Suppressor macrophage treated with lipopolysaccharide for 1 hour (primary cell): ENCODE data around the gene SLC4A8.

ENCODE experiments used
- DNase-seq, 3 donors: peaks; one replicate each; pipeline ENCODE4 v3.0.0-alpha.2; 2020 to 2022

Gene SLC4A8

DNA sequence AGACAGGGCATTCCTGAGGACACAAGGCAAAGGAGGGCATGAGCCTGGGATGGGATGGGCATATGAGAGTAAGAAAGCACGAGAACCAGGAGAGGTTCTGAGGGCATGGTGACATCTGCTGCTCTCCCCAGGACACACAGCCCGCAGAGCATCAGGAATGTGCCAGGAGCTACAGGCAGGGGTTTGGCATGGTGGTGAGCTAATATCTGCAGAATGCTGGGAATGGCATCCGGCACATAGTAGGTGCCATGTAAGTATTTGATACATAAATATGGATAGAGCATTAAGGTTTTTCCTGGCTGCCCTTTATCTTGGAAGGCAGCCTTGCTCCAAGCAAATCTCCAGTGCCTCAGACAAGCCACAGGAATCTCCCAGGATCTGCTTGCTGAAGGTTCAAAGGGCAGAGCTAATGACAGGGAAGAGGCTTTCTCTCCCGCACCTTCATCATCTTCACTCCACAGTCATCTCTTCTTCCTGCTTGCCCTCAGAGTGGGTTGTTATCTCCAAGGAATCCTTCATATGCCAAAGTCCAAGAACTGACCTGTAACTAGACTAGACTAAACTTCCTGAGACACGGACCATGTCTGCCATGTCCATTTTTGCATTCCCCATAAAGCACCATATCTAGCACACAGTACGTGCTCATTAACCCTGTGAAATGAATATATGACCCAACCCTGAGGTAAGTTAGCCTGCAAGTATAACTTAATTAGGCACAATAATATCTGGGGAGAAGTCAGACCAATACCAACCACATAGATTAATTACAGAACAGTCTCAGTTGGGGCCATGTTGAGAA lies 104.4 kb downstream of the SLC4A8 start:
- no peak for DNase-seq

DNA sequence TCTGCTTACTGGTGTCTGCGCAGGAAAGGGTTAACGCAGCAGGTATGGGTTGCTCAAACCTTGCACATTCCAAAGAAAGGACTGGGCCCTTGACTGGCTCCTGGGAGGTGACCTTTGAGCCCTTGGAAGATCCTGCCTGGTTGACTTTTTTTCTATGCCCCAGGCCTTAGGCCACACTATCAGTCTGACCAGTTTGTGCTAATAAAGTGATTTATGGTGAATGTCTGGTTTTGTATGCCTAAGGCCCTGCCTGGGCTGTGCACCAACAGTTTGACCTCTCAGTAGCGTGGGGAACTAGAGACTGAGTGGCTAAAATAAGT lies 105.0 kb downstream of the SLC4A8 start:
- DNase-seq, result no peak

DNA sequence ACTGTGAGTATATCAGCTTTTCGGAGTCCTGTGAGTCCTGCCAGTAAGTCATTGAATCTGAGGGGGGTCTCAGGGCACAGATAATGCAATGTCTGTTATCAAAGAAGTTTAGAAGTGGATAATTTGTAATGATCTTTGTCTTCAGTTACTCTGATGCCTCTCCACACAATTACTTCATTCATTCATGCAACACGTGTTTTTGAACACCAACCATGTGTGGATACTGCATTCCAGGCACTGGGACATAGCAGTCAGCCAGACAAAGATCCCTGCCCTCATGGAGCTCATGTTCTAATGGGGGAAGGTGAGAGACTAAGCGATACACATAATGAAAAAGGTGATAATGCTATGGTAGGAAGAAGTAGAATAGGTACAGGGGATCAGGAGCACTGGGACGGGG lies 105.6 kb downstream of the SLC4A8 start:
- no peak for DNase-seq

DNA sequence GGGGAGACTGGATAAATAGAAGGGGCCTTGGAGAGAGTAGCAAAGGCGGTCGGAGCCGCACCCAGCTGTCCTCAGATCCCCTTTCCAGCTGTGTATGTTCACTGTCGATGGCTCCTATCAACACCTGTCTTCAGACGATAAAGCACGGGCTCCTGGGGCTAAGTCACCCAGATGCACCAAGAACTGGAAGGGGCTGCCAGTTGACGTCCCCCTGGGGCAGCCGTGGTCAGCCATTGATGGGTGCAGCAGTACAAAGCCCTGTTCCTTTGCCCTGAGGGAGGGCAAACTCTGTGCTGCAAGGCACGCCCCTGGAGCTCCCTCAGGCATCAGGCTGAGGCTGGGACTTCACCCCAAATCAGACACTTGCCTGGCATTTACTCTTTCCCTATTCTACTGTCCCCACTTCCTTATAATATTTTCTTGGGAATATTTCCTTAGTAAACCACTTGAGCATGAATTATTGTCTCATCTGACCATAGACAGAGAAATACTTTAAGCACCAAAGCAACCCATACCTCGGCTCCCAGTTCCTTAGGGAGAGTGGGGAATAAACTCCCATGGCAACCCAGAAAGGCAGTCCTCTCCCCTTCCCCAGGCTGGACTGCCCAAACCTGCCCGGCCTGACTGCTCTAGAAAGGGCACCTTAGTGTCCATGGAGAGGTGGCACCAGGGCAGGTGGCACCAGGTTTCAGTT lies 106.8 kb downstream of the SLC4A8 start:
- no peak for DNase-seq

- DNase-seq, result peak; percentile 71 to 84 (median 81)
These were observed 107.4 kb downstream of the SLC4A8 start for GRCh38 chr12:51531978-51532497.

DNA sequence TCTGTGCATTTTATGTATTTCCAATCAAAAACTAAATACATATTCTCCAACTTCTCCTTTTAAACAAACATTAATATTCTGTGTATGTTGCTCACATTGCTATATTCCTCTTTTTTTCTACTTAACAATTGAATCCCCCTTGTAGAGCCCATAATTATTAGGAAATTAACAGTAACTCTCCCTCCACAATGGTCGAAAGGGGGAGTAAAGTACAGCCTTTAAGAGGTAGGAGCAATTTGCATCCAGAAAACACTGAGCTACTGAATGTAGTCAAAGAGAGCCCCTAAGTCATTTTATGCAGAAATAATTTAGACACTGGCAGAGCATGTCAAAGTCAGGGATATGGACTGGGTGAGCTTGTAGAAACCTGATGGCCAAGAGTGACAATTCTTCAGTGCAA lies 109.2 kb downstream of the SLC4A8 start:
- no peak for DNase-seq

DNA sequence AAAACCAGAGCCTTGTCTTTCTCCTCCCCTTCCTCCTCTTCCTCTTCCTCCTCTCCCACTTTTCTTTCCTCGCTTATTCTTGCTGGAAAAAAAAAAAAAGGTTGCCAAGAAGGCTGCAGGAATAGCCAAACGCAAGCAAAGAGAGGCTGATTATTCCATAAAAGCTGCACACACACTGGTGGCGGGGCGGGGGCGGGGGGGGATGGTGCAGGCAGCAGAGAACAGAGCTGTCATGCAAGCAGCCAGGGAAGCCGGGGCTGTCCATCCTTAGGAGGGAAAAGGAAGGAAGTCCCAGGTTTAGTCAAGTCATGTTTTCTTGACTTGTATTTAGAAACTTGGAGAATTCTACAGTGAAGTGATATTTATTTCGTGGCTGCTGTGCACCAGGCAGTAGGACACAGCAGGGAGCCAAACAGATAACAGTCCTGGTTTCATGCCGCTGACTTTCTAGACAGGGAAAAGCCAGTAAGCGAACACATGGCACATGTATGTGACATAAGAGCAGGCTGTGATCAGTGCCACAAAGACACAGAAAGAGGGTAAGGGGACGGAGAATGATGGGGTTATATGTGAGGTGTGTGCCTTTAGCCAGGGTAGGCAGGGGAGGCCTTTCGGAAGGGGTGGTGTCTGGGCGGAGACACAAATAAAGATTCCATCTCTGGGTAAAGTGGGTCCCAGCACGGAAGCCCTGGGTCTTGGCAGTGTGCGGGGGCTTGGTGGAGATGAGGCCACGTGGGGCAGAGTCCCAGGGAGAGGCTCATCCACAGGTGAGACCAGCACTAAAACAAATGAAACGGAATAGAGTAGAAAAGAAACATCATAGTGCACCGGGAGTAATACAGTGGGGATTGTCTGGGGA lies 109.8 kb downstream of the SLC4A8 start:
- DNase-seq, result peak in 1 of 3 donors; percentile 34

- DNase-seq, result no peak
These were observed 111.5 kb downstream of the SLC4A8 start for GRCh38 chr12:51536159-51536558.

DNA sequence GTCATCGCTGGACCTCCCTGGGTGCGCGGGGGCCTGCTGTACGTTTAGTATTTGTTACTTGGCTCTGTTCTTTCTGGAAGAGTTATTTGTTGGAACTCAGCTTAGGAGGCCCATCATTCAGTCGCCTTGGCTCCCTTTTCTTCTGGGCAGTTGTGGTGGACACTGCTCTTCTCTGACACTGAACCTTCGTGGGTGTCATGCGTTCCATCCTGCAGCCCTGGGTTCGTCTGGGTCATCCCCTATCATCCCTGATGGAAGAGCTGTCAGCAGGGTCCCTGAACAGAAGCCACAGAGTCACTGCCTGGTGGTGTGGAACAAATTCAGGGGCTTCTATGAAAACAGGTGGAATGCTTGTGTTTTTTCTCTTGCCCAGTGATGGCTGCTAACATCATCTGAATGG lies 113.5 kb downstream of the SLC4A8 start:
- DNase-seq, result no peak

DNA sequence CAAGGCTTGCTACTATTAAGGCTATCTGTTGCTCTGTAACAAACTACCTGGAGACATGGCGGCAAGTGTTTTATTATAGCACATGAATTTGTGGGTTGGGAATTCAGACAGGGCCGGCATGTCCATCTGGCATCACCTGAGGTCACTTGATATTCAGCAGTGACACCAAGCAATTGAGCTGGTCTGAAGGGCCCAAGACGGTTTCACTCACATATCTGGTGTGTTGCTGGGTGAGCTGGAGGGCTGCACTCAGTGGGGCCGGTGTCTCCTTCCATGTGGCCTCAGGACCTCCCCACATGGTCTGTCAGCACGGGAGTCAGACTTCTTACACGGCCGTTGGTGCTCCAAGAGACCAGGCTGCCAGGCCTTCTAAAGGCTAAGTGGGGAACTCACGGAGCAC lies 114.0 kb downstream of the SLC4A8 start:
- no peak for DNase-seq

DNA sequence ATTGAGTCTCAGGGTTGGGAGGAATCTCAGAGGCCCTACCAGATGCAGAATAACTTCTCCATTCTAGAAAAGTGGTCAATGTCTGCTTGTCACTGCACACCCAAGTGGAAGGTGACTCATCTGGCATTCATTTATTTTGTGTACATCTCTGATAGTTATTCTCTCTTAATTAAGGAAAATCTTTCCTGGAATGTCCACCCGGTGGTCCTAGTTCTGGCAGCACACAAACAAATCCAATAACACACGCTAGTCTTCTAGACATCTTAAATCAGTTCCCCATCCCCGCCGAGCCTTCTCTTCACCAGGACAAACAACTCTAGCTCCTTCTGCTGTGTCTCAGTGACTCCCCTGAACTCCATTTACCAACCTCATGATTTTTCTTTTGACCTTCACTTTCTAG lies 116.4 kb downstream of the SLC4A8 start:
- no peak for DNase-seq

DNA sequence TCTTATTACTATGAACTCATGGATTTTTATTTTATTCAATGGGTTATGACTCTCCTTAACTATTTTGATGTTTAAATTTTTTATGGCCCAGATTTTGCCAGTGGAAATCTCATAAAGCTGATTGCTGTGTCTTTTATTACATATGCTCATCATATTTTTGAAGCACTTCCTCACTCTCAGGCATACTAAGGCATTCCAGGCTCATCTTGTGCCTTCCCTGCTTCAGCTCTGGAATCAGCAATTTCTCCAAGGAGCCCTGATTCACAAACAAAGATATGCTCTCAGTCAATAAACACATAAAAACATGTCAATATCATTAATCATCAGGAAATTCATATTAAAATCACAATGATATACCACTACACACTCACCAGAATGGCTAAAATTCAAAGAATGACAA lies 121.5 kb downstream of the SLC4A8 start:
- DNase-seq, result no peak

DNA sequence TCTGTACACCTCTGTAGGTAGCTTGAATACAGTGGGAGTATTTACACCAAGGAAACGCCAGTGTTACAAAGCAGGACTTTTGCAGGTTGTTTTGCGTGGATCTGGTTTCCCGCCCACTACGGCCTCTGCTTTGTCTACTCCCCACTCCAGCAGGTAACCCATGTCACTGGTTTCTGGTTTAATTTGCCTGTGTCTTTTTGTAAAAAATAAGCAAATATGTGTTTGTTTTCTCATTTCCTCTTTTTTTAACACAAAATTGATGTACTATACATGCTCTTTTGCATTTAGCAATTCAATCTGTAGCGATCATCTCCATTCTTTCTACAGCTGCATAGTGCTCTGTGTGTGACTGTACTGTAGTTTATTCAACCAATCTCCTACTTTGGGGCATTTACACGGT lies 123.0 kb downstream of the SLC4A8 start:
- no peak for DNase-seq

GRCh38 chr12:51548241-51548640 lies 123.6 kb downstream of the SLC4A8 start:
- DNase-seq, result no peak

DNA sequence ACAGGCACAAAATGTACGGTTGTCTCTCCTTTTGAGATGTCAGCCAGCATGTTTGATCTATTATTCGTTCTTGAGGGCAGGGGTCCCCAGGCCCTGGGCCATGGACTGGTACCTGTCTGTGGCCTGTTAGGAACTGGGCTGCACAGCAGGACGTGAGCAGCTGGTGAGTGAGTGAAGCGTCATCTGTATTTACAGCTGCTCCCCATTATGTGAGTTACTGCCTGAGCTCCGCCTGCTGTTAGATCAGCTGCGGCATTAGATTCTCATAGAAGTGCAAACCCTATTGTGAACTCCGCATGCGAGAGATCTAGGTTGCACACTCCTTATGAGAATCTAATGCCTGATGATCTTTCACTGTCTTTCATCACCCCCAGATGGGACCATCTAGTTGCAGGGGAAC lies 125.0 kb downstream of the SLC4A8 start:
- DNase-seq, result no peak
